K562 (cell line): ENCODE data around the gene EHBP1L1. TPM values are rescaled to one million over a fixed set of nuclear protein-coding genes. Genes with fewer than 3 reads are reported as not detected.

Experiments
- CBX8 ChIP-seq: fragments of 200-600 bp; sonication (generic); IDR thresholded peaks from 2 replicates; pipeline ENCODE4 v1.6.1; 2012; ENCODE audit warnings: borderline replicate concordance, mixed run types, low read depth, mild to moderate bottlenecking, moderate library complexity, mixed read lengths, low read length, control low read depth, inconsistent platforms; ENCODE audit not compliant: poor library complexity, severe bottlenecking; ENCODE audit errors: extremely low read depth
- MIER1 ChIP-seq: fragments of 450-650 bp; IDR thresholded peaks from 2 replicates; pipeline ENCODE4 v1.6.1; 2016; ENCODE audit warnings: antibody characterized with exemption, mild to moderate bottlenecking, low read depth
- TCF7L2 ChIP-seq: fragments of 150-350 bp; IDR thresholded peaks from 2 replicates; pipeline ENCODE4 v1.6.1; 2016; ENCODE audit warnings: low read depth, mild to moderate bottlenecking, low read length, moderate library complexity
- TRIM28 ChIP-seq: fragments of 450-650 bp; IDR thresholded peaks from 2 replicates; pipeline ENCODE4 v1.6.1; 2017
- ZNF318 ChIP-seq, 2 experiments: fragments of 450-650 bp; IDR thresholded peaks; 2 replicates each; pipeline ENCODE4 v1.6.1; 2016; ENCODE audit warnings: mild to moderate bottlenecking in 2 of 2, borderline replicate concordance in 1 of 2, low read depth in 1 of 2, moderate library complexity in 1 of 2
- ZNF589 ChIP-seq: fragments of 200-800 bp; sonication (Bioruptor generic); IDR thresholded peaks from 2 replicates; pipeline ENCODE4 v1.6.1; 2016; ENCODE audit warnings: low read depth, missing genetic modification characterization, missing compliant biosample characterization
- ZNF766 ChIP-seq: fragments of 200-800 bp; sonication (Bioruptor generic); conservative IDR thresholded peaks from 2 replicates; pipeline ENCODE4 v1.6.1; 2016; ENCODE audit warnings: missing genetic modification characterization, missing compliant biosample characterization
- polyA plus RNA-seq, 8 experiments: library from polyadenylated mRNA; depleted of rRNA in 4 of 8; stranded (reverse) in 5 of 8; unstranded in 3 of 8; fragments of >200 nt; fragmentation: Nextera tagmentation in 2 of 8; fragmentation: Illumina TruSeq in 1 of 8; extraction: Ambion mirVana in 2 of 8; extraction: Trizol in 1 of 8; gene quantifications; 2 replicates each; pipeline versions ENCODE4 v1.2.1 to v1.2.3, GENCODE V29; 2011 to 2014; ENCODE audit warnings: inconsistent platforms in 1 of 8, missing spikeins in 1 of 8
- total RNA-seq, 7 experiments: library from RNA; depleted of rRNA in 6 of 7; stranded (reverse); fragments of >200 nt in 6 of 7; fragmentation: Illumina TruSeq in 2 of 7; extraction: Trizol in 2 of 7; gene quantifications; 2 replicates each; pipeline versions ENCODE4 v1.2.1 to v1.2.3, GENCODE V29; 2011 to 2021; ENCODE audit warnings: low replicate concordance in 1 of 7

Gene EHBP1L1
- total and polyA plus RNA-seq, 9 of the 15 experiments (the other 6 are each of a cell fraction or from before 2014, with no cell fraction given) = 0.03 to 87.1 (median 26.3) TPM

- TF ChIP-seq ZNF318 (IDR thresholded peaks at IDR 0.05; ENCODE audit: borderline replicate concordance in 1 of 2, low read depth in 1 of 2) (peak in 1 of 2 experiments; percentile 77; a peak in 2 of 4 replicates), MIER1 (peak; percentile 22; the same call in 1 of the 2 replicates), TCF7L2 (no peak), TRIM28 (peak; percentile 60; the same call in 1 of the 2 replicates), CBX8 (no peak), ZNF589 (peak; percentile 97), ZNF766 (CRISPR knock-in tag) (peak; percentile 75)
Measured at GRCh38 chr11:65574811-65575567, 864 bp upstream of the EHBP1L1 start (continued).
